ENCODE measurements around the gene NTSR1.

DNA sequence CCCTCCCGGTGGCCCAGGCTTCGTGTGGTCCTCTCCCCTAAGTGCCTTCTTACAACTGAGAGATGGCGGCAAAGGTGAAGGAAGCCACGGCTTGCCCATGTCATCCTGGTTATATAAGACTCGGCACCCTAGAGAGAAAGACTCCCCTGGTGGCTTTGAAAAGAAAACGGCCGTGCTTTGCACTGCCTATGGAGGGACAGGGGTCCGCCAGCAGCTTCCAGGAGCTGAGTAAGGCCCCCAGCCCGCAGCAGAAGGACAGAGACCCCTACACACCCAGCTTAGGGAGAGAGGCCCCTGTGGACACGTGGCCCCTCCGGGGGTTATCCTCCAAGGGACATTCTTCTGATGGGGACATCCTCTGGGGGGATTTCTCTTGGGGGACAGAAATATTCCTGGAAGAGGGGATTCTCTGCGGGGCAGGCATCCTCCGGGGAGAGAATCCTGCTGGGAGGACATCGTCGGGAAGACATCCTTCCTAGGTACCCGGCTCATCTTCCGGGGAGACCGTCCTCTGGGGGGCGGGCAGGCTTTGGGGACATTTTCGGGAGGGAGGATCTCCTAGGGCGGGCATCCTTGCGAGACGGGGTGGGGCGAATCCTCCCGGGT is 95.5 kb downstream of the NTSR1 start:
- no peak for TF ChIP-seq CTCF (IDR thresholded peaks at IDR 0.05 in 4 of 5, conservative IDR thresholded peaks at IDR 0.05 in 1 of 5)
- TF ChIP-seq POLR2A (IDR thresholded peaks at IDR 0.05) = no peak
